Neural progenitor cell (in vitro differentiated cells): ENCODE results near the gene RAD52. TPM values are rescaled to one million over a fixed set of nuclear protein-coding genes. Genes with fewer than 3 reads are reported as not detected.

ENCODE experiments used
- DNase-seq: peaks from one replicate; pipeline ENCODE4 v3.0.0-alpha.2; 2016; ENCODE audit warnings: low spot score
- H2AFZ ChIP-seq: fragments of 200-600 bp; sonication (generic); replicated peaks from 2 replicates; pipeline ENCODE4 v1.6.1; 2016; ENCODE audit warnings: antibody characterized with exemption
- H3F3A ChIP-seq: fragments of 200-600 bp; sonication (generic); 2 replicates; pipeline ENCODE4 v1.6.1; 2016; ENCODE audit warnings: antibody characterized with exemption, low read depth
- H3K27ac ChIP-seq: fragments of 200-600 bp; sonication (generic); 2 replicates; pipeline ENCODE4 v1.5.1; 2016; ENCODE audit warnings: mild to moderate bottlenecking
- H3K27me3 ChIP-seq: fragments of 200-600 bp; sonication (generic); 2 replicates; pipeline ENCODE4 v1.6.1; 2016; ENCODE audit warnings: mild to moderate bottlenecking, moderate library complexity
- H3K36me3 ChIP-seq: fragments of 200-600 bp; sonication (generic); 2 replicates; pipeline ENCODE4 v1.5.1; 2016
- H3K4me1 ChIP-seq: fragments of 200-600 bp; sonication (generic); 2 replicates; pipeline ENCODE4 v1.6.1; 2016; ENCODE audit warnings: mixed run types
- H3K4me2 ChIP-seq: fragments of 200-600 bp; sonication (generic); 2 replicates; pipeline ENCODE4 v1.6.1; 2016
- H3K4me3 ChIP-seq: fragments of 200-600 bp; sonication (generic); 2 replicates; pipeline ENCODE4 v1.5.1; 2016
- H3K79me2 ChIP-seq: fragments of 200-600 bp; sonication (generic); 2 replicates; pipeline ENCODE4 v1.6.1; 2016; ENCODE audit warnings: low read depth
- H3K9ac ChIP-seq: fragments of 200-600 bp; sonication (generic); 2 replicates; pipeline ENCODE4 v1.6.1; 2016
- H3K9me3 ChIP-seq: fragments of 200-600 bp; sonication (generic); 2 replicates; pipeline ENCODE4 v1.5.1; 2016; ENCODE audit warnings: low read depth
- H4K20me1 ChIP-seq: fragments of 200-600 bp; sonication (generic); 2 replicates; pipeline ENCODE4 v1.6.1; 2016; ENCODE audit warnings: low read depth
- H3K27ac Mint-ChIP-seq: 3 replicates; pipeline ENCODE4 v1.8.0; 2021; ENCODE audit warnings: mixed read lengths
- H3K27me3 Mint-ChIP-seq: 2 replicates; pipeline ENCODE4 v1.8.0; 2022; ENCODE audit warnings: low read depth, mild to moderate bottlenecking, inconsistent platforms, moderate library complexity, mixed read lengths; ENCODE audit not compliant: insufficient read depth
- H3K36me3 Mint-ChIP-seq: 3 replicates; pipeline ENCODE4 v1.8.0; 2021; ENCODE audit warnings: mixed read lengths
- H3K4me1 Mint-ChIP-seq: 3 replicates; pipeline ENCODE4 v1.8.0; 2021; ENCODE audit warnings: mixed read lengths
- H3K4me3 Mint-ChIP-seq: 3 replicates; pipeline ENCODE4 v1.8.0; 2021; ENCODE audit warnings: mild to moderate bottlenecking, moderate library complexity, mixed read lengths
- H3K9me3 Mint-ChIP-seq: 3 replicates; pipeline ENCODE4 v1.8.0; 2020; ENCODE audit warnings: mixed read lengths
- EZH2 ChIP-seq: fragments of 200-600 bp; sonication (generic); IDR thresholded peaks from 2 replicates; pipeline ENCODE4 v1.6.1; 2017; ENCODE audit warnings: antibody characterized with exemption, mild to moderate bottlenecking, moderate library complexity
- EZH2phosphoT487 ChIP-seq: fragments of 200-600 bp; sonication (generic); IDR thresholded peaks from 2 replicates; pipeline ENCODE4 v1.6.1; 2017; ENCODE audit warnings: antibody characterized with exemption
- total RNA-seq: library from RNA; depleted of rRNA; stranded (reverse); fragments of >200 nt; gene quantifications from 2 replicates; pipeline ENCODE4 v1.2.3, GENCODE V29; 2015; ENCODE audit warnings: low replicate concordance
- TF ChIP-seq, protein P1 (sequence below): fragments of 200-600 bp; sonication (generic); IDR thresholded peaks from 2 replicates; pipeline ENCODE4 v1.5.1; 2017; ENCODE audit warnings: antibody characterized with exemption, mild to moderate bottlenecking

Gene RAD52
- total RNA-seq, 1 donor from 2014 or later = 43.4 TPM

GRCh38 chr12:879641-880040 lies 69.9 kb downstream of the RAD52 start:
- Histone ChIP-seq H3K27me3 (no peaks in the 10 kb centered on the region), H3K4me1 (no peaks in the 10 kb centered on the region), H2AFZ (no peak overlapping the region), H3K79me2 (no peaks in the 10 kb centered on the region), H3K9me3 (no peaks in the 10 kb centered on the region), H3K4me2 (no peak overlapping the region), H3K27ac (no peak overlapping the region), H3F3A (no peaks in the 10 kb centered on the region), H3K4me3 (no peak overlapping the region), H4K20me1 (no peaks in the 10 kb centered on the region), H3K9ac (no peak overlapping the region), H3K36me3 (peaks cover 32% of the 10 kb centered on the region)
- DNase-seq = no peak
- no peaks in the 10 kb centered on the region for H3K9me3 Mint-ChIP-seq
- peaks cover 26% of the 10 kb centered on the region for H3K36me3 Mint-ChIP-seq
- TF ChIP-seq EZH2phosphoT487 (no peak), EZH2 (no peak)
- TF ChIP-seq, protein P1, sequence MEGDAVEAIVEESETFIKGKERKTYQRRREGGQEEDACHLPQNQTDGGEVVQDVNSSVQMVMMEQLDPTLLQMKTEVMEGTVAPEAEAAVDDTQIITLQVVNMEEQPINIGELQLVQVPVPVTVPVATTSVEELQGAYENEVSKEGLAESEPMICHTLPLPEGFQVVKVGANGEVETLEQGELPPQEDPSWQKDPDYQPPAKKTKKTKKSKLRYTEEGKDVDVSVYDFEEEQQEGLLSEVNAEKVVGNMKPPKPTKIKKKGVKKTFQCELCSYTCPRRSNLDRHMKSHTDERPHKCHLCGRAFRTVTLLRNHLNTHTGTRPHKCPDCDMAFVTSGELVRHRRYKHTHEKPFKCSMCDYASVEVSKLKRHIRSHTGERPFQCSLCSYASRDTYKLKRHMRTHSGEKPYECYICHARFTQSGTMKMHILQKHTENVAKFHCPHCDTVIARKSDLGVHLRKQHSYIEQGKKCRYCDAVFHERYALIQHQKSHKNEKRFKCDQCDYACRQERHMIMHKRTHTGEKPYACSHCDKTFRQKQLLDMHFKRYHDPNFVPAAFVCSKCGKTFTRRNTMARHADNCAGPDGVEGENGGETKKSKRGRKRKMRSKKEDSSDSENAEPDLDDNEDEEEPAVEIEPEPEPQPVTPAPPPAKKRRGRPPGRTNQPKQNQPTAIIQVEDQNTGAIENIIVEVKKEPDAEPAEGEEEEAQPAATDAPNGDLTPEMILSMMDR = no peak
- H3K27ac Mint-ChIP-seq = no peak overlapping the region
- no peak overlapping the region for H3K4me3 Mint-ChIP-seq
- no peaks in the 10 kb centered on the region for H3K27me3 Mint-ChIP-seq
- no peaks in the 10 kb centered on the region for H3K4me1 Mint-ChIP-seq

DNA sequence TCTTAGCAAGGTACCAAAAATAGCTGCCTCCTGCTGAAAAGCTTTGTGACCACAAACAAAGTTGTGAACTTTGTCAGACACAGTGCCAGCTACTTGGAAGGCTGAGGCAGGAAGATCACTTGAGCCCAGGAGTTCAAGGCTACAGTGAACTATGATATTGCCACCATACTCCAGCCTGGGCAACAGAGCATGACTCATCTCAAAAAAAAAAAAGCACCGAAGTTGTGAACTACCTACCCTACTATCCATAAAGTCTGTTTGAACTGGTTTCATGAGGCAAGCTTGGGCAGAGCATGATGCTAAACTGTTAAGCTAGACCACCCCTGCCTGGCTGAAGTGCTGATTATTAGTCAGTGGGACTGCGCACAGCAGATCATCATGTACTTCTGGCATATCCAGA lies 75.5 kb downstream of the RAD52 start:
- Mint-ChIP-seq H3K4me1 (no peaks in the 10 kb centered on the region), H3K27me3 (no peaks in the 10 kb centered on the region), H3K9me3 (no peaks in the 10 kb centered on the region), H3K27ac (no peak overlapping the region), H3K4me3 (no peak overlapping the region), H3K36me3 (peaks cover 5% of the 10 kb centered on the region)
- H3K27me3 ChIP-seq = no peaks in the 10 kb centered on the region
- H3K9me3 ChIP-seq = no peaks in the 10 kb centered on the region
- DNase-seq = no peak
- no peaks in the 10 kb centered on the region for H3K79me2 ChIP-seq
- no peak overlapping the region for H3K4me2 ChIP-seq
- no peak overlapping the region for H3K27ac ChIP-seq
- H3F3A ChIP-seq = peaks cover 12% of the 10 kb centered on the region
- peaks cover 10% of the 10 kb centered on the region for H3K36me3 ChIP-seq
- no peak overlapping the region for H2AFZ ChIP-seq
- no peak overlapping the region for H3K9ac ChIP-seq
- no peak overlapping the region for H3K4me3 ChIP-seq
- H4K20me1 ChIP-seq = no peaks in the 10 kb centered on the region
- no peaks in the 10 kb centered on the region for H3K4me1 ChIP-seq
- TF ChIP-seq, protein P1 = no peak
- TF ChIP-seq EZH2phosphoT487 (no peak), EZH2 (no peak)

DNA sequence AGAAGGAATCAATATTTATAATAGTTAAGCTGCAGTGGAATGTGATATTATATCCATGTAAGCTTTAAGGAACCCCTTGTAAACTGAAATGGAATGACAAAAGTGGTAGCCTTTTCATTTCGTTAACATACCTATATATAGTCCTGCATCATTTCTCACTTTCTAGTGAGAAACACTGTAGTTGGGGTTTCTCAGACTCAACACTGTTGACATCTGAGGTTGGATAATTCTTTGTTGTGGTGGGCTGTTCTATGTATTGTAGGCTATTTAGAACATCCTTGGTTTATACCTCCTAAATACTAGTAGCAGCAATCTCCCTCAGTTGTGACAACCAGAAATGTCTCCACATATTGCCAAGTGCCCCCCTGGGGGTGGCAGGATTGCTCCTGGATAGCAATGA lies 79.1 kb downstream of the RAD52 start:
- TF ChIP-seq EZH2 = no peak
- TF ChIP-seq EZH2phosphoT487 = no peak
- TF ChIP-seq, protein P1 = no peak
- peaks cover 3% of the 10 kb centered on the region for H3K36me3 ChIP-seq
- no peak for DNase-seq

GRCh38 chr12:868722-869121 lies 80.8 kb downstream of the RAD52 start:
- H3K9ac ChIP-seq = no peak overlapping the region
- H3K79me2 ChIP-seq = no peaks in the 10 kb centered on the region
- H3K27me3 ChIP-seq = no peaks in the 10 kb centered on the region
- H3K9me3 ChIP-seq = no peaks in the 10 kb centered on the region
- H3K4me3 Mint-ChIP-seq = no peak overlapping the region
- H2AFZ ChIP-seq = no peak overlapping the region
- no peak overlapping the region for H3K27ac ChIP-seq
- TF ChIP-seq, protein P1 = peak; percentile 47
- no peak for TF ChIP-seq EZH2phosphoT487
- no peaks in the 10 kb centered on the region for H3K9me3 Mint-ChIP-seq
- no peak overlapping the region for H3K4me3 ChIP-seq
- peaks cover 8% of the 10 kb centered on the region for H3K36me3 ChIP-seq
- peak; percentile 32 for DNase-seq
- H4K20me1 ChIP-seq = no peaks in the 10 kb centered on the region
- H3F3A ChIP-seq = peaks cover 12% of the 10 kb centered on the region
- peaks cover 14% of the 10 kb centered on the region for H3K36me3 Mint-ChIP-seq
- no peaks in the 10 kb centered on the region for H3K27me3 Mint-ChIP-seq
- H3K4me2 ChIP-seq = no peak overlapping the region
- no peaks in the 10 kb centered on the region for H3K4me1 Mint-ChIP-seq
- H3K4me1 ChIP-seq = no peaks in the 10 kb centered on the region
- no peak overlapping the region for H3K27ac Mint-ChIP-seq

More for the DNA sequence above, 79.1 kb downstream of the RAD52 start:
- peaks cover 12% of the 10 kb centered on the region for H3F3A ChIP-seq
- no peak overlapping the region for H3K4me2 ChIP-seq
- H3K27me3 ChIP-seq = no peaks in the 10 kb centered on the region
- no peaks in the 10 kb centered on the region for H4K20me1 ChIP-seq
- H3K9ac ChIP-seq = no peak overlapping the region
- H3K4me1 ChIP-seq = no peaks in the 10 kb centered on the region
- no peaks in the 10 kb centered on the region for H3K27me3 Mint-ChIP-seq
- no peak overlapping the region for H2AFZ ChIP-seq
- no peak overlapping the region for H3K27ac Mint-ChIP-seq
- no peak overlapping the region for H3K4me3 Mint-ChIP-seq
- H3K9me3 ChIP-seq = no peaks in the 10 kb centered on the region
- no peak overlapping the region for H3K4me3 ChIP-seq
- no peaks in the 10 kb centered on the region for H3K79me2 ChIP-seq
- peaks cover 10% of the 10 kb centered on the region for H3K36me3 Mint-ChIP-seq
- no peaks in the 10 kb centered on the region for H3K4me1 Mint-ChIP-seq
- no peak overlapping the region for H3K27ac ChIP-seq
- H3K9me3 Mint-ChIP-seq = no peaks in the 10 kb centered on the region
